Kidney (tissue), 14 donors: Measurements from ENCODE around the gene AGO3. TPM values are rescaled to one million over a fixed set of nuclear protein-coding genes. Genes with fewer than 3 reads are reported as not detected.

Experiments
- DNase-seq, 5 donors: peaks; one replicate each; pipeline ENCODE4 v3.0.0-alpha.2; 2013 to 2020
- FAIRE-seq: peaks from 2 replicates; lab custom pipeline; 2012; peaks lifted over from hg19 to GRCh38; lab: Jason Lieb, UNC
- H3K27ac ChIP-seq, 2 donors: one replicate each; pipeline ENCODE4 v1.7.0; 2013; ENCODE audit warnings: low read depth in 2 of 2, low read length in 2 of 2, inconsistent platforms in 1 of 2
- H3K27me3 ChIP-seq: one replicate; pipeline ENCODE4 v1.7.1; 2013; ENCODE audit warnings: low read length, inconsistent platforms; ENCODE audit not compliant: control insufficient read depth, insufficient read depth
- H3K36me3 ChIP-seq, 3 donors: one replicate each; pipeline versions ENCODE4 v1.7.0 to v1.7.1; 2013; ENCODE audit warnings: low read length in 3 of 3, control low read depth in 1 of 3, inconsistent platforms in 1 of 3; ENCODE audit not compliant: insufficient read depth in 3 of 3, control insufficient read depth in 2 of 3
- H3K4me1 ChIP-seq, 3 donors: one replicate each; pipeline versions ENCODE4 v1.7.0 to v1.7.1; 2013; ENCODE audit warnings: low read length in 3 of 3, inconsistent platforms in 1 of 3, low read depth in 1 of 3; ENCODE audit not compliant: control insufficient read depth in 2 of 3, insufficient read depth in 2 of 3
- H3K4me3 ChIP-seq, 3 donors: one replicate each; pipeline versions ENCODE4 v1.7.0 to v1.8.1; 2013; ENCODE audit warnings: low read length in 3 of 3, control low read depth in 1 of 3, inconsistent platforms in 1 of 3
- H3K9ac ChIP-seq, 3 donors: one replicate each; pipeline versions ENCODE4 v1.7.0 to v1.7.1; 2013; ENCODE audit warnings: low read length in 3 of 3, control low read depth in 1 of 3, inconsistent platforms in 1 of 3
- H3K9me3 ChIP-seq, 3 donors: one replicate each; pipeline versions ENCODE4 v1.7.0 to v1.7.1; 2013; ENCODE audit warnings: low read length in 3 of 3, control low read depth in 1 of 3, inconsistent platforms in 1 of 3; ENCODE audit not compliant: control insufficient read depth in 2 of 3, insufficient read depth in 1 of 3
- intact Hi-C: fragments of 100-400 bp; cut with DNase I; formaldehyde crosslinking; loops from one replicate; pipeline ENCODE4 v1.11.1; 2022
- polyA plus RNA-seq: library from polyadenylated mRNA; stranded (reverse); fragments of 350-450 nt; fragmentation: Illumina TruSeq; extraction: RNeasy Lipid Tissue Mini Kit (QIAGEN cat#74804); gene quantifications from one replicate; pipeline ENCODE4 v1.2.3, GENCODE V29; 2014; ENCODE audit warnings: low read depth, low replicate concordance; ENCODE audit not compliant: insufficient read depth
- total RNA-seq: library from RNA; stranded (reverse); fragmentation: NEBNext Ultra II Directional; extraction: Animal tissue kit (Norgen Biotek cat#: 25700); gene quantifications from one replicate; pipeline ENCODE4 v1.2.1, GENCODE V29; 2021
- TF ChIP-seq, protein P1 (sequence below): IDR thresholded peaks from 3 replicates; pipeline ENCODE4 v1.5.1; 2012; ENCODE audit warnings: mild to moderate bottlenecking, moderate library complexity, borderline replicate concordance; ENCODE audit not compliant: insufficient read depth; ENCODE audit errors: extremely low read depth
- donor health status: control.
- donor health status: control.
- donor health status: control.
- donor health status: control.
- donor health status: control.
- donor health status: DM: yes; HTN: yes; CAD: no.
- donor health status: Normal renal cell carcinoma (clear cell type).

The AGO3 gene
- total and polyA plus RNA-seq, 2 donors from 2014 or later, result 2.8 to 28.2 TPM

DNA sequence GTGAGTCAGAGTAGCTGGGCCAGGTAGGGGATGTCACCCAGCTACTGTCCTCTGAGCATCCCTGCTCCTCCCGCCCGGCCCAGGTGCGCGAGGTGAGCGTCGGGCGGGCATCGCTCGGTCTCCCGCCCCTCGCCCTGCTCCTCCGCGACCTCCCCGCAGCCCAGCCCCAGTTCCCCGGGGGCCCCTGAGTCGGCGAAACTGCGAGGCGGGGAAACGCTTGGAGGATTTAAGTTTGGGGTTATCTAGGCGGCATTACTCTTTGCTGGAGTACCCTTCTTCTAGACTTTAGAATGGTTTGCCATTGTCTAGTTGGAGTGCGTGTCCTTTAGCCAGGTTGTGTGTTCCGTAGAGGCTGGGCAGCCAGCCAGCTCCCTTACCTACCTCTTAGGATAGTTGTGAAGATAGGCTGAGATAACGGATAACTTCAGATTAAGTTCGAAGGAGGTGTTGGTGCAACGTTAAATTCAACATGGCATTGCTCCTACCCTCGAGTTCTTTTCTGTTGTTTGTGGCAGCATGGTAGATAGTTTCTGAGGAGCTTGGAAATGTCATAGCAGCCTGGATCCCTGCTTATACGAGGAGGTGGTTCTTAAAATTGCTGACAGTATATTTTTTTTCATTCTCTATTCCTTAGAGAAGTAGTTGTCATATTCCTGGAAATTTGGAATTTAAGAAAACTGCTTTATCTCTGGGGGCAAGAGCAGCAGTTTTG lies 697 bp downstream of the AGO3 start:
- intact Hi-C loops, result no loop called here
- Histone ChIP-seq H3K27me3 (no peaks in the 10 kb centered on the region), H3K9me3 (no peaks in the 10 kb centered on the region), H3K27ac (peak overlapping the region; percentile 94 to 97), H3K4me1 (peaks cover 0 to 8% (median 3%) of the 10 kb centered on the region in 3 donors), H3K4me3 (peak overlapping the region; percentile 81 to 97 (median 84)), H3K9ac (peak overlapping the region; percentile 70 to 89 (median 87)), H3K36me3 (no peaks in the 10 kb centered on the region)
- DNase-seq (peak in 1 of 5 donors; percentile 47), FAIRE-seq (no peak)
- TF ChIP-seq, protein P1, sequence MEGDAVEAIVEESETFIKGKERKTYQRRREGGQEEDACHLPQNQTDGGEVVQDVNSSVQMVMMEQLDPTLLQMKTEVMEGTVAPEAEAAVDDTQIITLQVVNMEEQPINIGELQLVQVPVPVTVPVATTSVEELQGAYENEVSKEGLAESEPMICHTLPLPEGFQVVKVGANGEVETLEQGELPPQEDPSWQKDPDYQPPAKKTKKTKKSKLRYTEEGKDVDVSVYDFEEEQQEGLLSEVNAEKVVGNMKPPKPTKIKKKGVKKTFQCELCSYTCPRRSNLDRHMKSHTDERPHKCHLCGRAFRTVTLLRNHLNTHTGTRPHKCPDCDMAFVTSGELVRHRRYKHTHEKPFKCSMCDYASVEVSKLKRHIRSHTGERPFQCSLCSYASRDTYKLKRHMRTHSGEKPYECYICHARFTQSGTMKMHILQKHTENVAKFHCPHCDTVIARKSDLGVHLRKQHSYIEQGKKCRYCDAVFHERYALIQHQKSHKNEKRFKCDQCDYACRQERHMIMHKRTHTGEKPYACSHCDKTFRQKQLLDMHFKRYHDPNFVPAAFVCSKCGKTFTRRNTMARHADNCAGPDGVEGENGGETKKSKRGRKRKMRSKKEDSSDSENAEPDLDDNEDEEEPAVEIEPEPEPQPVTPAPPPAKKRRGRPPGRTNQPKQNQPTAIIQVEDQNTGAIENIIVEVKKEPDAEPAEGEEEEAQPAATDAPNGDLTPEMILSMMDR, result no peak

DNA sequence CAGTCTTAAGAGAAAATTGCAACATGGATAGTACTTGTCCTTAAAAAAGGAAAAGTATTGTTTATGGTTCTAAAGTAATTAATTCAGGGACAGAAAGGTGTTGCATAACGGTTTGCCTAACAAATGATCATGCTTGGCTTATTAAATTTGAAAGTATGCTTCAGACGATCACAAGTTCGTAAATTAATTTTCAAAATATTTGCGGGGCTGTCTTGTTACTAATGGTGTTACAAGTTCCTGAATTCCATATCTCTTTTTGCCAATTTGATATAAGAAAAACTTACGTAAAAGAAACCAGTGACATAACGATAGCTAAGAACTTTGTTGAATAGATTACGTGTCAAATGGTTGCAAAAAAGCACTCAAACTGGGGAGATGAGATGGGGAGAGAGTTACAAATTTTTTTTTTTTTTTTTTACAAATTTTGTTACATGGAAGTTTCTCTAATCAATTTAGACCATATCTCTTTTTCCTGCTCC lies 1.3 kb downstream of the AGO3 start:
- no peak for DNase-seq

DNA sequence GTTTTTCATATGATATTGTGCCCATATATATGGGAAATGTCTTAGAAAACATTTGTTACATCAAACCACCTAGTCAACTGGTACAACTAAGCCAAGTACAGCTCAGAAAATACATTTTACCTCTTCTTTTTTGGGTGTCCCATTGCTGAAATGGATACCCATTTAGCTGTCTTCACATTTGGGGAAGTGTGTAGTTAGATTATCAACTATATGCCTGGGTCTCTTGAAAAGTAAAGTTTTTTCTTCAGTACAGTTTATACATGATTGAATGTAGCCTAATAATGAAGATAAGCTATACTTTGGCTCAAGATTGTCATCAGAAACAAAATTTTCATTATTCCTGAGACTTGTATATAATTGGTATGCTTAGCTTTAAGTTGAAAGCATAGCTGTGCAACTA lies 2.0 kb downstream of the AGO3 start:
- peaks cover 0 to 8% (median 3%) of the 10 kb centered on the region in 3 donors for H3K4me1 ChIP-seq
- no peak for DNase-seq

More for the DNA sequence above, 1.3 kb downstream of the AGO3 start:
- Histone ChIP-seq H3K9me3 (no peaks in the 10 kb centered on the region), H3K36me3 (no peaks in the 10 kb centered on the region), H3K27ac (peak overlapping the region in 1 of 2 donors; percentile 97), H3K4me3 (peak overlapping the region; percentile 81 to 97 (median 84)), H3K27me3 (no peaks in the 10 kb centered on the region), H3K4me1 (peaks cover 0 to 8% (median 3%) of the 10 kb centered on the region in 3 donors), H3K9ac (peak overlapping the region in 2 of 3 donors; percentile 87 to 89)
- TF ChIP-seq, protein P1, result no peak
- no peak for FAIRE-seq
- intact Hi-C loops, result no loop called here

More for the DNA sequence above, 2.0 kb downstream of the AGO3 start:
- Histone ChIP-seq H3K36me3 (no peaks in the 10 kb centered on the region), H3K9me3 (no peaks in the 10 kb centered on the region), H3K27ac (no peak overlapping the region), H3K9ac (no peak overlapping the region), H3K27me3 (no peaks in the 10 kb centered on the region), H3K4me3 (no peak overlapping the region)
- intact Hi-C loops, result no loop called here
- FAIRE-seq, result no peak
- TF ChIP-seq, protein P1, result no peak
